OCI-LY7 (cell line): Measurements from ENCODE around the gene GPR180. TPM values are rescaled to one million over a fixed set of nuclear protein-coding genes. Genes with fewer than 3 reads are reported as not detected.
"Not testable (repeated sequence)": the region's sequence is repeated elsewhere in the genome, so short reads cannot be mapped to it uniquely, and the experiment has no call there.

Source experiments
- BruUV-seq: library from RNA; stranded (reverse); fragments of 400-500 nt; replicated peaks from 2 replicates; lab custom pipeline; 2021; lab: Mats Ljungman, UMichigan
- CTCF ChIA-PET: fragments of 300-600 bp; sonication (Branson Sonifier 250); formaldehyde crosslinking; loops from one replicate; lab custom pipeline; 2022; ENCODE audit warnings: antibody characterized with exemption; ENCODE audit not compliant: unreplicated experiment; lab: Charles Lee
- POLR2A ChIA-PET: fragments of 300-600 bp; sonication (Branson Sonifier 250); formaldehyde crosslinking; loops from one replicate; lab custom pipeline; 2022; ENCODE audit warnings: antibody characterized with exemption; lab: Charles Lee
- DNase-seq: peaks from one replicate; pipeline ENCODE4 v3.0.0-alpha.2; 2015; ENCODE audit warnings: low spot score
- H2AFZ ChIP-seq: fragments of 200-600 bp; sonication (generic), shearing (Covaris generic); 2 replicates; pipeline ENCODE4 v1.6.1; 2014; ENCODE audit warnings: mild to moderate bottlenecking, antibody characterized with exemption, low read length, moderate library complexity
- H3K27ac ChIP-seq: fragments of 200-600 bp; sonication (generic); 2 replicates; pipeline ENCODE4 v1.5.1; 2014; ENCODE audit warnings: mixed run types, low read depth, mild to moderate bottlenecking, moderate library complexity, low read length, inconsistent platforms; ENCODE audit not compliant: poor library complexity, severe bottlenecking
- H3K36me3 ChIP-seq: fragments of 200-600 bp; sonication (generic); 2 replicates; pipeline ENCODE4 v1.6.1; 2014; ENCODE audit warnings: mild to moderate bottlenecking, antibody characterized with exemption, low read length, moderate library complexity, mixed read lengths; ENCODE audit not compliant: insufficient read depth
- H3K4me1 ChIP-seq: fragments of 200-600 bp; sonication (generic); 2 replicates; pipeline ENCODE4 v1.5.1; 2014; ENCODE audit warnings: mild to moderate bottlenecking, low read length; ENCODE audit not compliant: insufficient read depth, poor library complexity, severe bottlenecking
- H3K4me2 ChIP-seq: fragments of 200-600 bp; sonication (generic); 2 replicates; pipeline ENCODE4 v1.6.1; 2014; ENCODE audit warnings: mild to moderate bottlenecking, low read length
- H3K4me3 ChIP-seq: fragments of 200-600 bp; sonication (generic); 2 replicates; pipeline ENCODE4 v1.5.1; 2014; ENCODE audit warnings: mild to moderate bottlenecking, low read depth, low read length; ENCODE audit not compliant: poor library complexity, severe bottlenecking
- H3K79me2 ChIP-seq: fragments of 200-600 bp; sonication (generic); 2 replicates; pipeline ENCODE4 v1.6.1; 2016; ENCODE audit warnings: low read depth, mild to moderate bottlenecking, low read length, moderate library complexity, mixed read lengths; ENCODE audit not compliant: insufficient read depth
- H3K9me2 ChIP-seq: fragments of 200-600 bp; sonication (generic); 2 replicates; pipeline ENCODE4 v1.6.1; 2016; ENCODE audit warnings: mild to moderate bottlenecking, low read length, mixed read lengths; ENCODE audit not compliant: insufficient read depth
- H3K9me3 ChIP-seq: fragments of 200-600 bp; sonication (generic); 2 replicates; pipeline ENCODE4 v1.6.1; 2014; ENCODE audit warnings: mild to moderate bottlenecking, mixed run types, low read length, mixed read lengths
- H4K20me1 ChIP-seq: fragments of 200-600 bp; sonication (generic); 2 replicates; pipeline ENCODE4 v1.6.1; 2014; ENCODE audit warnings: mild to moderate bottlenecking, antibody characterized with exemption, low read length, moderate library complexity, mixed read lengths; ENCODE audit not compliant: insufficient read depth
- EZH2phosphoT487 ChIP-seq: fragments of 200-600 bp; sonication (generic); IDR thresholded peaks from 2 replicates; pipeline ENCODE4 v1.6.1; 2018; ENCODE audit warnings: low read depth, borderline replicate concordance, mild to moderate bottlenecking, mixed run types, antibody characterized with exemption, low read length, moderate library complexity, mixed read lengths
- intact Hi-C: fragments of 100-400 bp; cut with micrococcal nuclease; formaldehyde crosslinking; loops from one replicate; pipeline ENCODE4 v1.10.0; 2022; ENCODE audit not compliant: unreplicated experiment
- total RNA-seq, 2 experiments: library from RNA; depleted of rRNA in 1 of 2; stranded (reverse); fragments of >200 nt in 1 of 2; shearing (Covaris generic) in 1 of 2; gene quantifications; 2 replicates each; pipeline ENCODE4 v1.2.3, GENCODE V29; 2014 to 2022
- TF ChIP-seq, protein P1 (sequence below): fragments of 200-600 bp; sonication (generic); conservative IDR thresholded peaks from 2 replicates; pipeline ENCODE4 v1.5.1; 2014; ENCODE audit warnings: mild to moderate bottlenecking, antibody characterized with exemption, low read length, moderate library complexity, mixed read lengths

Gene GPR180
- total RNA-seq, 2 experiments from 2014 or later = 3.9 to 4.1 TPM

- Histone ChIP-seq H3K4me2 (no peak overlapping the region), H2AFZ (no peak overlapping the region), H3K4me3 (no peak overlapping the region), H3K4me1 (no peaks in the 10 kb centered on the region), H3K79me2 (no peaks in the 10 kb centered on the region), H3K27ac (no peak overlapping the region), H3K36me3 (no peaks in the 10 kb centered on the region), H4K20me1 (no peaks in the 10 kb centered on the region), H3K9me2 (no peaks in the 10 kb centered on the region), H3K9me3 (no peaks in the 10 kb centered on the region)
- intact Hi-C loops = no loop called here
- no TSS peak for BruUV-seq
- POLR2A ChIA-PET = interaction anchor here (0.6 to 0.7 kb wide), 2 partner anchors 12 to 38 kb away, joined by 3 read pairs; no protein-coding TSS in a partner anchor
- CTCF ChIA-PET = no interaction called here
- TF ChIP-seq, protein P1, sequence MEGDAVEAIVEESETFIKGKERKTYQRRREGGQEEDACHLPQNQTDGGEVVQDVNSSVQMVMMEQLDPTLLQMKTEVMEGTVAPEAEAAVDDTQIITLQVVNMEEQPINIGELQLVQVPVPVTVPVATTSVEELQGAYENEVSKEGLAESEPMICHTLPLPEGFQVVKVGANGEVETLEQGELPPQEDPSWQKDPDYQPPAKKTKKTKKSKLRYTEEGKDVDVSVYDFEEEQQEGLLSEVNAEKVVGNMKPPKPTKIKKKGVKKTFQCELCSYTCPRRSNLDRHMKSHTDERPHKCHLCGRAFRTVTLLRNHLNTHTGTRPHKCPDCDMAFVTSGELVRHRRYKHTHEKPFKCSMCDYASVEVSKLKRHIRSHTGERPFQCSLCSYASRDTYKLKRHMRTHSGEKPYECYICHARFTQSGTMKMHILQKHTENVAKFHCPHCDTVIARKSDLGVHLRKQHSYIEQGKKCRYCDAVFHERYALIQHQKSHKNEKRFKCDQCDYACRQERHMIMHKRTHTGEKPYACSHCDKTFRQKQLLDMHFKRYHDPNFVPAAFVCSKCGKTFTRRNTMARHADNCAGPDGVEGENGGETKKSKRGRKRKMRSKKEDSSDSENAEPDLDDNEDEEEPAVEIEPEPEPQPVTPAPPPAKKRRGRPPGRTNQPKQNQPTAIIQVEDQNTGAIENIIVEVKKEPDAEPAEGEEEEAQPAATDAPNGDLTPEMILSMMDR = no peak
- TF ChIP-seq EZH2phosphoT487 = no peak
- DNase-seq = no peak
These were observed 35.4 kb downstream of the GPR180 start for GRCh38 chr13:94636942-94637578.

DNA sequence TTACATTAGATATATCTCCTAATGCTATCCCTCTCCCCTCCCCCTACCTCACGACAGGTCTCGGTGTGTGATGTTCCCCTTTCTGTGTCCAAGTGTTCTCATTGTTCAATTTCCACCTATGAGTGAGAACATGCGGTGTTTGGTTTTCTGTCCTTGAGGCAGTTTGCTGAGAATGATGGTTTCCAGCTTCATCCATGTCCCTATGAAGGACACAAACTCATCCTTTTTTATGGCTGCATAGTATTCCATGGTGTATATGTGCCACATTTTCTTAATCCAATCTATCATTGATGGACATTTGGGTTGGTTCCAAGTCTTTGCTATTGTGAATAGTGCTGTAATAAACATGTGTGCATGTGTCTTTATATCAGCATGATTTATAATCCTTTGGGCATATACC, 36.0 kb downstream of the GPR180 start:
- POLR2A ChIA-PET, CTCF ChIA-PET: not testable (repeated sequence)

GRCh38 chr13:94640721-94641120, 39.1 kb downstream of the GPR180 start:
- CTCF ChIA-PET = no interaction called here
- H4K20me1 ChIP-seq = no peaks in the 10 kb centered on the region
- no peak for TF ChIP-seq EZH2phosphoT487
- TF ChIP-seq, protein P1 = no peak
- H3K27ac ChIP-seq = no peak overlapping the region
- intact Hi-C loops = no loop called here
- DNase-seq = no peak
- BruUV-seq = no TSS peak
- H3K4me1 ChIP-seq = no peaks in the 10 kb centered on the region
- no peaks in the 10 kb centered on the region for H3K79me2 ChIP-seq
- no peaks in the 10 kb centered on the region for H3K36me3 ChIP-seq
- POLR2A ChIA-PET = no interaction called here
- H3K4me2 ChIP-seq = no peak overlapping the region
- H3K9me3 ChIP-seq = no peaks in the 10 kb centered on the region
- H3K9me2 ChIP-seq = no peaks in the 10 kb centered on the region
- no peak overlapping the region for H3K4me3 ChIP-seq
- H2AFZ ChIP-seq = no peak overlapping the region

More for the DNA sequence above, 36.0 kb downstream of the GPR180 start:
- H2AFZ ChIP-seq, H3K9me3 ChIP-seq, H3K4me2 ChIP-seq, H3K79me2 ChIP-seq, H3K27ac ChIP-seq, H3K4me3 ChIP-seq, intact Hi-C loops, BruUV-seq, H3K4me1 ChIP-seq, H3K36me3 ChIP-seq, DNase-seq, H4K20me1 ChIP-seq, H3K9me2 ChIP-seq: not testable (repeated sequence)
